Muscle of leg (tissue), 11 donors: ENCODE measurements around the gene NUDC. TPM values are rescaled to one million over a fixed set of nuclear protein-coding genes. Genes with fewer than 3 reads are reported as not detected.

Source experiments
- DNase-seq: peaks from one replicate; pipeline ENCODE4 v3.0.0; 2013
- H3K27ac ChIP-seq: one replicate; pipeline ENCODE4 v1.5.1; 2013; ENCODE audit warnings: mild to moderate bottlenecking, low read length, control low read depth
- H3K27me3 ChIP-seq: one replicate; pipeline ENCODE4 v1.6.1; 2013; ENCODE audit warnings: low read length; ENCODE audit not compliant: control insufficient read depth, insufficient read depth
- H3K36me3 ChIP-seq: one replicate; pipeline ENCODE4 v1.6.1; 2013; ENCODE audit warnings: low read length; ENCODE audit not compliant: control insufficient read depth, insufficient read depth
- H3K4me1 ChIP-seq: one replicate; pipeline ENCODE4 v1.6.1; 2013; ENCODE audit warnings: low read length; ENCODE audit not compliant: control insufficient read depth, insufficient read depth
- H3K4me3 ChIP-seq: one replicate; pipeline ENCODE4 v1.5.1; 2013; ENCODE audit warnings: low read length, control low read depth
- H3K9me3 ChIP-seq: replicated peaks from 2 replicates; pipeline ENCODE4 v1.6.1; 2013; ENCODE audit warnings: low read depth, low read length; ENCODE audit not compliant: control insufficient read depth
- WGBS: methylation state at CpG from one replicate; pipeline ENCODE4 v1.1.5; 2013; ENCODE audit warnings: missing lambda C conversion rate; ENCODE audit not compliant: insufficient coverage; 5-methylcytosine and 5-hydroxymethylcytosine counted together
- polyA plus RNA-seq, 8 donors: library from polyadenylated mRNA; unstranded; fragments of 120-200 nt; gene quantifications; one replicate each; pipeline versions ENCODE4 v1.2.1 to v1.2.3, GENCODE V29; 2013; ENCODE audit warnings: inconsistent platforms in 1 of 8, low replicate concordance in 1 of 8; ENCODE audit not compliant: insufficient read length in 8 of 8, insufficient read depth in 1 of 8
- total RNA-seq: library from RNA; stranded (reverse); fragments of 120-200 nt; gene quantifications from one replicate; pipeline ENCODE4 v1.2.4, GENCODE V29; 2013

NUDC gene
- total and polyA plus RNA-seq, 9 donors, result 25.8 to 65.5 (median 60.7) TPM

DNA sequence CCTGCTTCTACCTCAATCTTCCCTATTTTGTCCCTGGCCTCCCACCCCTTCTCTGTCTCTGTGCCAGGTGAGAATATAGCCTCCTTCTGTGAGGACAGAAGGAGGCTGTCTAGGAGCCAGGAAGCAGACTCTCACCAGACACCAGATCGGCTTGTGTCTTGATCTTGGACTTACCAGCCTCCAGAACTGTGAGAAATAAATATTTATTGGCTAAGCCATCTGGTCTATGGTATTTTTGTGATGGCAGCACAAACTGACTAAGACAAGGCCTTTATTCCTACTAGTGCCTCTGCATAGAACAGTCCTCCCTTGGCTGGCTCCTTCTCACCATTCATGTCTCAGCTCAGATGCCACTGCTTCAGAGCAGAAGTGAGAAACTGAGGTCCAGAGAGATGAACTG, 33.3 kb upstream of the NUDC start:
- Histone ChIP-seq H3K9me3 (no peaks in the 10 kb centered on the region), H3K36me3 (peaks cover 63% of the 10 kb centered on the region), H3K27me3 (no peaks in the 10 kb centered on the region), H3K27ac (no peak overlapping the region), H3K4me1 (peaks cover 16% of the 10 kb centered on the region), H3K4me3 (no peak overlapping the region)
- DNase-seq, result no peak
- WGBS, result no CpG with 5 or more reads among the region's 1 CpG

DNA sequence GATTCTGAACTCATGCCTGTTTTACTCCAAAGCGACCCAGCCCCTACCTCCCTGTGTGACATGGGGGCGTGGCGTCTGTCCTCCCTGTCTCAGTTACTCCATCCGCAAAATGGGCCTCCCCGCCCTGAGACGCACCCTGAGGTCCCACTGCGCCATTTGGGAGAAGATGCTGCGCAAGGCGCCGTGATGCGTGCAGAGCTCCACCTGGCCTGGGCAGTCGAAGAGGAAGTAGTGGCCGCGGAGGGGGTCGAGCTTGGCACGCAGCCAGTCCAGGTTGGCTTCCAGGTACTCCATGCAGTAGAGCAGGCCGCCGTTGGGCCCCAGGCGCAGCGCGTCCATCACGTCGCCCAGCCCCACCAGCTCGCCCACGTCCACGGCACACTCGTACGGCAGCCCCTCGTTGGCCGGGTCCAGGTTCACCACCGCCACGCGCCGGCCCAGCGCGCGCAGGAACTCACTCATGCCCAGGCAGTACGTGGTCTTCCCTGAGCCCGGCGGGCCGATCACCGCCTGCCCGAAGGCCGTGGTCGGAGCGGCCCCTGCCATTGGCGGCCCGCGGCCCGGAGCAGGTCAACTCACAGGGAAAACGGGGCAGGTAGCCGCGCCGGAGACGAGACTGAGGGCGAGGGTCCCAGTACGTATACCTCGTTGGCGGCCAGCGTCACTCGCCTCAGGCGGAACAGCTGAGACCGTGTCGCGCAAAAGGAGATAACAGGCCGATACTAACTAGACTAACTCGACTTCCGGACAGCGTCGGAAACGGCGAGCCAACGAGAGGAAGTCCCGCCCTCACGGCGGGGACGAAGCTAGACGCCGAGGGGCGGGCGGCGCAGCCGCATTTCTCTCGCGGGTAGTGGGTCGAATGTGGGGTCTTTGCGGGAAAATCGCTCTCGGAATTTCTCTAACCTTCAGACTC, 31.7 kb upstream of the NUDC start, which contains the start of gene GPN2:
Gene GPN2, minus strand, starts transcription at position 733 of the 916 bp plus-strand sequence. Its CDS starts 187 bp downstream, at position 546.
- Histone ChIP-seq H3K4me3 (peak within 1 kb of the TSS; percentile 79), H3K9me3 (no peaks in the 10 kb centered on the region), H3K36me3 (peaks cover 65% of the 10 kb centered on the region), H3K27ac (peak within 1 kb of the TSS; percentile 93), H3K27me3 (no peaks in the 10 kb centered on the region), H3K4me1 (peaks cover 16% of the 10 kb centered on the region)
- peak; percentile 92 for DNase-seq
- whole genome bisulfite sequencing, result under 1% methylated on average over 79 of the region's 89 CpGs

DNA sequence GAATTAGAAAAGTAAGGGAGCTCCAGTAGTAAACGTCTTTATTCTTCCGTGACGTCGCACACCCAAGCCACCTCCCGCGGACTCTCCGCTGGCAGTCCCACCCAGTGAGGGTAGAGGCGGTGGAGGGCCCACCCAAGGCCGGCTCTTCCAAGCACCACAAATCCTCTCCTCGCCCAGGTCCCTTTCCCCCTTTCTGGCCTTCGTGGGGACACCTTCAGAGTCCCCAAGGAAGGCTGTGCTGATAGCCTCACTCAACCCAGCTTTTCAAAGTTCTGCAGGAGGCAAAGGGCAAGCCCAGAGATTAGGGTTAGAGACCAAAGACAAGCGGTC, 31.1 kb upstream of the NUDC start:
- Histone ChIP-seq H3K27ac (peak overlapping the region; percentile 93), H3K27me3 (no peaks in the 10 kb centered on the region), H3K9me3 (no peaks in the 10 kb centered on the region), H3K36me3 (peaks cover 65% of the 10 kb centered on the region), H3K4me1 (peaks cover 16% of the 10 kb centered on the region), H3K4me3 (peak overlapping the region; percentile 79)
- WGBS, result 3% methylated on average over 5 of the region's 12 CpGs
- DNase-seq, result no peak

DNA sequence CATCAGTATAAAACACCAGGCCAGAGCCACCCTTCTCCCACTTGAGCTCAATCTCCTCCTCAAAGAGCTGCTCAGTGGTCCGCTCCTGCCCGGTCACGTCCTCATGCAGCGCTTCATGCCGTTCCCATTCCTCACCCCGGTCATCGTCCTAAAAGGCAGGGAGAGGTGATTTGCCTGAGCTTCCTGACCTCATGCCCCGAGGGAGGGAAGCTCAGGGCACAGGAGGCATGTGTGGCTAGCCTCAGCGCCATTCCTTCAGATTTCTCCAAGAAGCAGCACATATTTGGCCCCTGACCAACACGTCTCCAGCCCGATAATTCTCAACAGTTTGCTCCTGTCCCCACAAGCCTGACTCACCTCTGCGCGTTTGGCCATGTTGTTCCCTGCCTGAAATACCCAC, 27.3 kb upstream of the NUDC start:
- WGBS, result 92% methylated on average over 13 of the region's 13 CpGs
- Histone ChIP-seq H3K27ac (no peak overlapping the region), H3K36me3 (peaks cover 66% of the 10 kb centered on the region)

DNA sequence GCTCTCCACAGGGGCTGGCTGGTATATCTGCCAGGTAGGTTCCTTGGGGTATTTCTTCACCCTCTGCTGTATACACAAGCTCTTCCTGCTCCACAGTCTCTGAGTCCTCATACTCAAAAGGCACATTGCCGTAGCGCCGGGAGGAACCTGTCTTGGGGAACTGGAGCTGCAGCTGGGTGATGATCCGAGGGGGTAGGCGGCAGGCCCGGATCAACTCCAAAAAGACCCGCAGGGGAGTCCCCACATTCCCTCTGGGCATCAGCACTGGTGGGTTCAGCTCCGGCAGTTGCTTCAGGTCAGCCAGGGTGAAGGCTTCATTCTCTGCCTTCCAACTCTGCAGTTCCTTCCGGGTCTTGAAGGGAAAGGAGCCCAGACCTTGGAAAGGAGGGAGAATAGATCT, 24.2 kb upstream of the NUDC start:
- H3K4me1 ChIP-seq, result peaks cover 11% of the 10 kb centered on the region
- peaks cover 55% of the 10 kb centered on the region for H3K36me3 ChIP-seq
- 94% methylated on average over 7 of the region's 9 CpGs for WGBS
- no peak overlapping the region for H3K27ac ChIP-seq
- H3K27me3 ChIP-seq, result no peaks in the 10 kb centered on the region
- no peak for DNase-seq
- no peaks in the 10 kb centered on the region for H3K9me3 ChIP-seq
- no peak overlapping the region for H3K4me3 ChIP-seq

More for the DNA sequence above, 27.3 kb upstream of the NUDC start:
- no peak for DNase-seq
- Histone ChIP-seq H3K27me3 (no peaks in the 10 kb centered on the region), H3K4me3 (no peak overlapping the region), H3K4me1 (peaks cover 10% of the 10 kb centered on the region), H3K9me3 (no peaks in the 10 kb centered on the region)

DNA sequence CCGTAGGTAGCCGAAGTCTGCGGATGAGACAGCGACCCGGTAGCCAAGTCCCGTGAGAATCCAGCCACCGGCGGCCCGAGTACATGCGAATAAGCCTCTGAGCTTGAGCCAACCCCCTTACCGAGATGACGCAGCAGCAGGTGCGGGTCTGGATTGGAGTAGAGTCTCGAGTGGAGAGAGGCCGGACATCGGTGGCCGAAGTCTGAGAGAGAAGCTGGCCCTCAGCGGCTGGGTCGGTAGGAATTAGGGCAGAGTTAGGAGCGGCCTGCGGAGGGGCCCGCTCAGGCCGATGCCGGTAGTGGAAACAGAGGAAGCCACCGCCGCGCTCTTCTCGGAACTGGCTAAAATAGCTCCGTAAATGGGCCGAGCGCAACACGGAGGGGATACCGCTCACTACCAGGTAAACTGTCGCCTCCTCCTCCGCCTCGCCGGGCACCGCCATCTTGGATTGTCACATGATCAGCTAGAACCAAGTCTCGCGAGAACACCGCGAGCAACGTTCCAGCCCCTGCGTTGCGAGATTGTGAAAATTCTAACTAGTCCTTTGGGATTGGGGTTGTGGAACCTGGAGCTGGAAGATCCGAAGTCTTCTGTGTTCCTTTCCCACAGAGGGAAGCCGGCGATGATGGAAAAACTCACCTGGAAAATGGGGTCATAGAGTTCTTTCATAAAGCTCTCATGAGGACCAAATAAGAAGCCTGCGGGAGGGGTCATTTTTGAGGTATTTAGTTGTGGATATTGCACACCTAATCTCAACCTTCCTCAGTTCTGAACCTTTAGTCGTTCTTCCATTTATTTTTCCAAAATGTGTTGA, 21.3 kb upstream of the NUDC start, which contains the start of gene GPATCH3:
Gene GPATCH3, minus strand, starts transcription at position 467 of the 814 bp plus-strand sequence. Its CDS starts 25 bp downstream, at position 442.
- DNase-seq, result peak; percentile 95
- Histone ChIP-seq H3K4me1 (peaks cover 11% of the 10 kb centered on the region), H3K4me3 (peak within 1 kb of the TSS; percentile 100), H3K27me3 (no peaks in the 10 kb centered on the region), H3K9me3 (no peaks in the 10 kb centered on the region), H3K27ac (peak within 1 kb of the TSS; percentile 88), H3K36me3 (peaks cover 27% of the 10 kb centered on the region)
- under 1% methylated on average over 45 of the region's 50 CpGs for WGBS

DNA sequence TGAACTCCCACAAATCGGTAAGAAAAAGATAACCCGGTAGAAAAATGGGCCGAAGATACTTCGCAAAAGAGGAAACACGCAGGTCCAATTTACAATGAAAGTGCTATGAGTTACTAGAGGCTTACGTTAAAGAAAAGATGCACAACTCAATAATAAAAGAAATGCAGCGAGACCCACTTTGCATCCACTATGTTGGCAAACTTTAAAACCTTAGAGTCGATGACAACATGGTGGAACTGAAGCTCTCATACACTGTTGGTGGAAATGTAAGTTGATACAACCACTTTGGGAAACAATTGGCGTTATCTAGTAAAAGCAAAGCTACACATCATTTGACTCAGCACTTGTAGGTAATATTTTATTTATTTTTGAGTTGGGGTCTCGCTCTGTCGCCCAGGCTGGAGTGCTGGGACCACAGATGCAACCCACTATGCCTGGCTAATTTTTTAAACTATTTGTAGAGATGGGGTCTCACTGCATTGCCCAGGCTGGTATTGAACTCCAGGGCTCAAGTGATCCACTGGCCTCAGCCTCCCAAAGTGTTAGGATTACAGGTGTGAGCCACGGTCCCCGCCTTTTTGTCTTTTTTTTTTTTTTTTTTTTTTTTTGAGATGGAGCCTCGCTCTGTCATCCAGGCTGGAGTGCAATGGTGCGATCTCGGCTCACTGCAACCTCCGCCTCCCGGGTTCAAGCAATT, 20.6 kb upstream of the NUDC start:
- no CpG with 5 or more reads among the region's 18 CpGs for WGBS
- no peaks in the 10 kb centered on the region for H3K27me3 ChIP-seq
- H3K27ac ChIP-seq, result no peak overlapping the region
- H3K9me3 ChIP-seq, result no peaks in the 10 kb centered on the region
- no peak for DNase-seq
- H3K4me3 ChIP-seq, result peak overlapping the region; percentile 100
- peaks cover 20% of the 10 kb centered on the region for H3K36me3 ChIP-seq
- peaks cover 11% of the 10 kb centered on the region for H3K4me1 ChIP-seq

DNA sequence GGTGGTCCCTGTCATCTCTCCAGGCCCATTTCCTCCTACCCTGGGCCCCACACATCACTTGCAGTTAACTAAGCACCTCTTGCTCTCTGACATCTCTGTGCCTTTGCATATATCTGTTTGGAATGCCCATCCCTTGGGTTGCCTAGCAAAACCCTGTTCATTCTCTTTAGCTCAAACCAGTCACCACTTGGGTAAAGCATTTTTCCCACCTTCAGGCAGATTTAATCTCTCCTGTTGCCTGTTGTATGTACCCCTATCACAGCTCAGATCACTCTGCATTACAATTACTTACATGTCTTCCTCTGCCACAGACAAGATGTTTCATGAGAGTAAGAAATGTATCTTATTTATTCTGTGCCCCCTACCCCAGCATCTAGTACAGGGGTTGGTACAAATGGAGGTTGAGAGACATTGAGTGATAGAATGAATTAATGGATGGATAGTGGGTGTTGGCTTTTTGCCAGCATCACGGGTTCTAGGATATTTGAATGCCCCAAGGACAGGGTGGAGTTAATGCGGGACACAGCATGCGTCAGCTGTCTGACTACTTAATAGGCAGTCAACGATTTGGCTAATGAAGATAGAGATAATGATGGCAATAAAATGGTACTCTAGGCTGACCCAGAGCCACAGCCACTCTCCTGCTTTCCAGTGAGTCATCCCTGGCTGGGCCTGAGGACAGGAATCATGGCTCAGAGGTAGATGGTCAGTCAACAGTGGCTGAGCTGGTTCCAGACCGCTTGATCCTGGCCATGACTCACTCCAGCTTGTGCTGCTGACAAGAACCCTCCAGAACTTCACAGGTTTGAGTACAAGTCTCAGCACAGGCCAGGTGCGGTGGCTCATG, 14.2 kb upstream of the NUDC start:
- H3K27ac ChIP-seq, result no peak overlapping the region
- no peaks in the 10 kb centered on the region for H3K36me3 ChIP-seq
- no peak for DNase-seq
- H3K4me1 ChIP-seq, result no peaks in the 10 kb centered on the region
- no peak overlapping the region for H3K4me3 ChIP-seq
- WGBS, result 52% methylated on average over 5 of the region's 6 CpGs
- no peaks in the 10 kb centered on the region for H3K9me3 ChIP-seq
- H3K27me3 ChIP-seq, result peaks cover 2% of the 10 kb centered on the region

DNA sequence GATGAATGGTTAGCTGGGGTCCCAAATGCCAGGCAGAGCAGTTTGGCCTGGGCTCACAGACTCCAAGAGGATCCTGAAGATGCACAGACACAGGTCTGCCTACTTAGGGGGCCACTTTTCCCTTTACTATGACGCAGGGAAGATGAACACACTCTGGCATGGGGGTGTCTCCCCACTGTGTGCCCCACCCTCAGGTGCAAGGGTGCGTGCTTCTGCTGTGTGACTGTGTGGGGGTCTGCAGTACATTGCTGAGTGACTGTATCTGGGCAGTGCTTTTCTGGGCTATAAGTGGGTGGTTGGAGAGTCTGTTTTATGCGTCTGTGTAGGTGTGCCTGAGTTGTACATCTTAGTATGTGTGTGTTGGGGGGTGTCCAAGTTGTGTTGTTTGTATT, 11.6 kb upstream of the NUDC start:
- no peaks in the 10 kb centered on the region for H3K36me3 ChIP-seq
- H3K27ac ChIP-seq, result no peak overlapping the region
- H3K9me3 ChIP-seq, result no peaks in the 10 kb centered on the region
- DNase-seq, result no peak
- 81% methylated on average over 2 of the region's 3 CpGs for WGBS
- no peaks in the 10 kb centered on the region for H3K4me1 ChIP-seq
- peaks cover 5% of the 10 kb centered on the region for H3K27me3 ChIP-seq
- no peak overlapping the region for H3K4me3 ChIP-seq
